NCI-H1105 treated with DMSO at 0.1 percent for 48 hours (cell line): ENCODE measurements around the gene AFG1L.

Experiments used
- DNase-seq: peaks from one replicate; lab custom pipeline; 2025; lab: John Stamatoyannopoulos, UW

The AFG1L gene

GRCh38 chr6:108453601-108454185 is 158.8 kb downstream of the AFG1L start:
- no peak for DNase-seq

DNA sequence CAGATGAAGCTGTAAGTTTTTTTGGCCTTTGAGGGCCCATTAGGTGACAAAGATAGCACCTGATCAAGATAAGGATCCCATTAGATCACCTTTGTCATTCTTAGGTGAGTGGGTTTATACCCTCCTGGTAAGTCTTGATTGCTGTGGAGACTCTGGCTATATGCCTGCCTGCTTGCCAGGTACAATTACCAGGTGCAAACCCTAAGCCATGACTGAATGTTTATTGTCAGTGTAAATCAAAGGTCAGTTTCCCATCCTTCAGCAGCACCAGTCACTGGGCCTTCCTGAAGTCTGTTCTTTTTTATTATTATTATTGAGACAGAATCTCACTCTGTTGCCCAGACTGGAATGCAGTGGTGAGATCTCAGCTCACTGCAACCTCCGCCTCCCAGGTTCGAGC is 159.5 kb downstream of the AFG1L start:
- no peak for DNase-seq

DNA sequence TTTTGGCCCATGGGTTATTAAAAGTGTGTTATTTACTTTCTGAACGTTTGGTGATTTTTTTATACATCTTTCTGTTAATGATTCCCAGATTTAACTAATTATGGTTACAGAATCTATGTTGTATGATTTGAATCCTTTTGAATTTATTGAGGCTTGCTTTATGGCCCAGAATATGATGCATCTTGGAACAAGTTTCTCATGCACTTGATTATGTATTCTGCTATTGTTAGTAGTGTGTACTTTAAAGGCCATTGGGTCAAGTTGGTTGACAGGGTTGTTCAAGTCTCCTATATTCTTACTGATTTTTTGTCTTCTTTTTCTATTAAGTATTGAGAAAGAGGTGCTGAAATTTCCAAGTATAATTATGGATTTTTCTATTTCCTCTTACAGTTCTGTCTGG is 160.8 kb downstream of the AFG1L start:
- DNase-seq: no peak

DNA sequence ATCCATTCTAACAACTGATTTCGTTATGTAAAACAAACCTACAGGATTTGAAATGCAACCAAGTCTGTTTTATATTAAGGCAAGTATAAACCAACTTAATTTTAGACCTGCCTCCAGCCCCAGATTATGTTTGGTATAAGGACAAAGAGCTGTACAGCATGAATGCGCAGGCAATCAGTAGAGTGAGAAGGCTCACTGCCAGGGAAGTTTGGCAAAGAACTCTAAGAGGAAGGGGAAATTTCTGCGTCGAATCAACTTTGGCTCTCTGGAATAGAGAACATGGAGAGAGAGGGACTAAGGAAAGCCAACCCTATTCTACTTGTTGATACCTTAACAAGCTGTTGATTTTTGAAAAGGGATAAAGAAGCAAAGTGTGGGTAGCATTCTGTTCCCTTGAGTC is 168.9 kb downstream of the AFG1L start:
- DNase-seq: no peak

- no peak for DNase-seq
Observed at GRCh38 chr6:108464418-108465097, 169.7 kb downstream of the AFG1L start.

GRCh38 chr6:108465098-108465495 is 170.2 kb downstream of the AFG1L start:
- DNase-seq: no peak

DNA sequence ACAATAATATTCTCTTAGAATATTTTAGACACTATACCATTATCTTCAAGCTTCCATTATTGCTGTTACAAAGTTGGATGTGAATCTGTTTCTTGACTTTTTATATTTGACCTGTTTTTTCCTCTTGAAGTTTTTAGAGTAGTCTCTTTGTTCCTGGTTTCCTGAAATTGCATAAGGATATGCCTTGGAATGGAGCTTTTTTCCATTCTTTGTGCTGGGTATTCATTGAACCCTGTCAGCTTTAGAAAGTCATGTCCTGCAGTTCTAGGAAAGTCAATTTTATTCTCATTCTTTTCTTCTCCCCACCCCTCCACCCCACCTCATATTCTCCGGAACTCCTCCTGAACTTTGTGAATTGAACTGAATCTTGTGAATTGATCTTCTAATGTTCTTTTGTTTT is 173.5 kb downstream of the AFG1L start:
- no peak for DNase-seq

- DNase-seq: no peak
Observed at GRCh38 chr6:108469316-108469715, 174.5 kb downstream of the AFG1L start.

GRCh38 chr6:108473197-108473596 is 178.3 kb downstream of the AFG1L start:
- DNase-seq: no peak

DNA sequence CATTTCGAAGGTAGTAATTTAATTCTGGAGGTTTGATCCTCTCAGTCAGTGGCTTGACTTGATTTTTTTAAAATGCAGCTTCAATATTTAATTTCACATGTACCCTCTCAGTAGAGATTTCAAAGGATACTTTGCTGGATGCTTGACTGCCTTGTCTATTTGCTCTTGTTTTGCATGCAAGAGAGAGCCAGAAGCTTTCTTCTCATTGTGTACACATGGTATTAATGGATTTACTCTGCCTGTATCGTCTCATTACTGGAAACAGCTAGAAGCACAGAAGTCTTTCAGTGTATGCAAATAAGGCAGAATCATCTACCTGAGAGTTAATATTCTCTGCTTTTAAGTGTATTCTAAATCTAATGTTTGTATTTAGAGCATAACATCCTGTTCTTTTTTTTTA is 181.5 kb downstream of the AFG1L start:
- peak; percentile 93 for DNase-seq

- peak; percentile 98 for DNase-seq
Observed at GRCh38 chr6:108476847-108477430, 182.1 kb downstream of the AFG1L start.

- DNase-seq: no peak
Observed at GRCh38 chr6:108482559-108482958, 187.7 kb downstream of the AFG1L start.

DNA sequence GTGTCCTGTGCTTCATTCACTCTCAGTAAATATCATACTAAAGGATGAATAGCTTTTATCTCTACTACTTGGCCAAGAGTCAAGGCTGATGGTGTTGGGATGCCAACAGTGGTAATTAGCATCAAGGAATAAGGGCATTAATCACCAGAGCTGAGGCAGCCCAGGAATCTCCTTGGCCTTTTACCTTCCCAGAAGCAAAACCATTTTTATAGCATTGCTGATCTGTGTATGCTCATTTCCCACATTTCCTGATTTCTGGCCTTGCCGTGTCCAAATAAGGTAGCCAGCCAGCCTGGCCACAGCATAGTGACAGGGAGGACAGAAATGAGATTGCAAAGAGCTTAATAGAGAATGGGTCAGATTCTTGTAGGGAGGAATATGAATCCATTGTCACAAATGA is 189.2 kb downstream of the AFG1L start:
- no peak for DNase-seq

DNA sequence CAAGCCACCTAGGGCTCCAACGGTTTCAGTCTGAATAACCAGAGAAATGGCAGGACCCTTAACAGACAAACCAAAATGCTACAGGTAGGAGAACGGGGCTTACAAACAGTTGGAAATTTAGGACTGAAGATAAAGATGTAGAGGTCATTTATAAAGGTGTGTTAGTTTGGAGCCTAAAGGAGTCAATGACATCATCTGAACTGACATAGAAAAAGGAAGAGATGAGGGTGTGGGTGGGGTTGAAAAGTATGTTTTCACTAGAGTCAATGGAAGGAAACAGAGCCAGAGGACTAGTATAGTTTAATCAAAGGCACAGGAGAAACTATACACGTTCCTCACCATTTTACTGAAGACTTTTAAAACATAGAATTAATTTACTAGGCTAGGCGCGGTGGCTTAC is 194.8 kb downstream of the AFG1L start:
- no peak for DNase-seq

DNA sequence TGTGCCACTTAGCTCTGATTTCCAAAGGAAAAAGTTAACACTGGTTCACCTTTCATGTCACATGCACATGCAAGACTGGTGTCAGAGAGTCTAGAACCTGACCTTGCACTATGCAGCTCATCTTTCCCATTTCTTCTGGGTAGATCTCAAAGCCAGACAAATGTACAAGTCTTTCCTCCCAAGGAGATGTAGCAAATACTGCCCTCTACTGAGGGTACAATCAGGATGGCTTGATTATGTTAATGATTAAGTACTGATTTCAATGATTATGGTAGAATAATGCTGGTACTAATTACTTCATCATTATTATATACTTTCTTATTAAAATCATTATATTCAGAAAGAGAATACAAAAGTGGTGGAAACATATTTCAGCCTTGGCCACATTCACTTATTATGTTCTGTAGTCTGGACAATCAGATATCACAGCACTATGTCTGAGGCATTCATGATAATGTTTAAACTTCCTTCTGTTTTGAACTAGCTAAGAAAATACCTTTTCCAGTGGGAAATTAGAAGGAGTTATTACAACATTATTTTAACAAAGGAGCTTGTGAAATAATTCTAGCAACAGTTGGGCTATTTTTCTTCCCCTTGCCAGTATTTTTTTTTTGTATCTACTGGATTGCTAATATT is 197.4 kb downstream of the AFG1L start:
- peak; percentile 61 for DNase-seq

DNA sequence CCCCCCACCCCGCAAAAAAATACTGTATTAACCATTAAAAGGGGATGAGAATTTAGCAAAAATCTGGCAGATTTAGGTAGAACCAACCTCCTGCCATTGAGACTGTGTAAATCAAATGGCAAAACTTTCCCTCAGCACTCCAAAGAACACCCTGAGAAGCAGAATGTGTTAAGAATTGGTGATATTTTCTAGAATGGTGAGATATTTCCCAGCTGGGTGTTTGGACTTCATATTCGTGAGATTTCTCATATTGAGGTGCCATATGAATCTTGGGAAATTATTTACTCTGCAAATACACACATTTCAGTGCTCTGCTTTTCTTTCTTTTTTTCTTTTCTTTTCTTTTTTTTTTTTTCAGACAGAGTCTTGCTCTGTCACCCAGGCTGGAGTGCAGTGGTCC is 199.6 kb downstream of the AFG1L start:
- DNase-seq: no peak

DNA sequence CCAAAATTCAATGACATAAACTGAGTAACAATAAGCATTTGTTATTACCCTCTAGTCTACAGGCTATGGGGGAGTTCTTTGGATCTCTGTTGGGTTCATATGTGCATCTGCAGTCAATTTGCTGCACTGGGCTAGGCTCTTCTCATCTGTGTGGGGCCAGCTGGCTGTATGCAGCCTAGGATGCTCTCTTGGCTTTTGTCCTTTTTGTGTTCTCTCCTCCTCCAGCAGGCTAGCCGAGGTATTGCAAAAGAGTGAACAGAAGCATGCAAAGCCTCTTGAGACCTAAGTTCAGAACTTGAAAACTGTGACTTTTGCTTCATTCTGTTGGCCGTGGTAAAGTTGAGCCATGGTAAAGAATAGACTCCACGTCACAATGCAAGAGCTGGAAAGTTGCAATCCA is 203.0 kb downstream of the AFG1L start:
- peak; percentile 20 for DNase-seq

- DNase-seq: no peak
Observed at GRCh38 chr6:108501559-108501958, 206.7 kb downstream of the AFG1L start.

DNA sequence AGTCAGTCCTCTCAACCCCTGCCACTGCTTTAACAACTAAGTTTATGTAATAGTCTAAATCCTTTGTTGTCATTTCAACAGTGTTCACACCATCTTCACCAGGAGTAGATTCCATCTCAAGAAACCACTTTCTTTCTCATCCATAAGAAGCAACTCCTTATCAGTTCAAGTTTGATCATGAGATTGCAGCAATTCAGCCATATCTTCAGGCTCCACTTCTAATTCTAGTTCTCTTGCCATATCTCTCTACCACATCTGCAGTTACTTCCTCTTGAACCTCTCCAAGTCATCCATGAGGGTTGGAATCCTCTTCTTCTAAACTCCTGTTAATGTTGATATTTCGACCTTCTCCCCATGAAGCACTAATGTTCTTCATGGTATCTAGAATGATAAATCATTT is 208.0 kb downstream of the AFG1L start:
- DNase-seq: no peak

- DNase-seq: no peak
Observed at GRCh38 chr6:108507316-108507715, 212.5 kb downstream of the AFG1L start.

DNA sequence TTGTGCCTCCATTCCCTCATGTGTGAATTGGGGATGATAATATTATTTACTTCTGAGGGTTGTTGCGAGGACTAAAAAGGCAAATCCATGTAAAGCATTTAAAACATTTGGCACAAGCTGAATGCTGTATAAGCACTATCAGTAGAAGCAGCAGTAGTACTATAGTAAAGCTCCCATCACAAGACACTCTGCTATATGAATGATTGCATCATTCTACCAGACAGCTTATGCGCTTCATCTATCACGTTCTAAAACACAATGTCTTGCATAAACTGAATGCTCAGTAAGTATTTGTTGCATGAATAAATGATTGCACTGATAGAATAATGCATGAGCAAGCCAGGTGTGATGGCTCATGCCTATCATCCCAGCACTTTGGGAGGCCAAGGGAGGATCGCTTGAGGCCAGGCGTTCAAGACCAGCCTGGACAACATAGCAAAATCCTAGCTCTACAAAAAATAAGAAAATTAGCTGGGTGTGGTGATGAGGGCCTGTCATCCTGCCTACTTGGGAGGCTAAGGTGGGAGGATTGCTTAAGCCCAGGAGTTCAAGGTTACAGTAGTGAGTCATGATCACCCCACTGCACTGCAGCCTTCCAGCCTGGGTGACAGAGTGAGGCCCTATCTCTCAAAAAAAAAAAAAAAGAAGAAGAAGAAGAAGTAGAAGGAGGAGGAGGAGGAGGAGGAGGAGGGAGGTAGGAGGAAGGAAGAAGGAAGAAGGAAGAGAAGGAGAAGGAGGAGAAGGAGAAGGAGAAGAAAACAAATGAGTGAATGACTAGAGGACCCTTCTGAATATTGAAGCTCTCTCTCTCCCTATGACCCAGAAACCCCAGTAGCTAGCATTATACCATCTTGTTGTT is 215.8 kb downstream of the AFG1L start:
- no peak for DNase-seq
